ENCODE data around the gene ABCG1.

ABCG1 gene

GRCh38 chr21:42258885-42259407 lies 40.0 kb downstream of the ABCG1 start:
- TF ChIP-seq, protein P1, sequence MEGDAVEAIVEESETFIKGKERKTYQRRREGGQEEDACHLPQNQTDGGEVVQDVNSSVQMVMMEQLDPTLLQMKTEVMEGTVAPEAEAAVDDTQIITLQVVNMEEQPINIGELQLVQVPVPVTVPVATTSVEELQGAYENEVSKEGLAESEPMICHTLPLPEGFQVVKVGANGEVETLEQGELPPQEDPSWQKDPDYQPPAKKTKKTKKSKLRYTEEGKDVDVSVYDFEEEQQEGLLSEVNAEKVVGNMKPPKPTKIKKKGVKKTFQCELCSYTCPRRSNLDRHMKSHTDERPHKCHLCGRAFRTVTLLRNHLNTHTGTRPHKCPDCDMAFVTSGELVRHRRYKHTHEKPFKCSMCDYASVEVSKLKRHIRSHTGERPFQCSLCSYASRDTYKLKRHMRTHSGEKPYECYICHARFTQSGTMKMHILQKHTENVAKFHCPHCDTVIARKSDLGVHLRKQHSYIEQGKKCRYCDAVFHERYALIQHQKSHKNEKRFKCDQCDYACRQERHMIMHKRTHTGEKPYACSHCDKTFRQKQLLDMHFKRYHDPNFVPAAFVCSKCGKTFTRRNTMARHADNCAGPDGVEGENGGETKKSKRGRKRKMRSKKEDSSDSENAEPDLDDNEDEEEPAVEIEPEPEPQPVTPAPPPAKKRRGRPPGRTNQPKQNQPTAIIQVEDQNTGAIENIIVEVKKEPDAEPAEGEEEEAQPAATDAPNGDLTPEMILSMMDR (IDR thresholded peaks at IDR 0.05; ENCODE audit: extremely low read depth, missing control alignments) = no peak
- DNase-seq (ENCODE audit: low spot score) = no peak

DNA sequence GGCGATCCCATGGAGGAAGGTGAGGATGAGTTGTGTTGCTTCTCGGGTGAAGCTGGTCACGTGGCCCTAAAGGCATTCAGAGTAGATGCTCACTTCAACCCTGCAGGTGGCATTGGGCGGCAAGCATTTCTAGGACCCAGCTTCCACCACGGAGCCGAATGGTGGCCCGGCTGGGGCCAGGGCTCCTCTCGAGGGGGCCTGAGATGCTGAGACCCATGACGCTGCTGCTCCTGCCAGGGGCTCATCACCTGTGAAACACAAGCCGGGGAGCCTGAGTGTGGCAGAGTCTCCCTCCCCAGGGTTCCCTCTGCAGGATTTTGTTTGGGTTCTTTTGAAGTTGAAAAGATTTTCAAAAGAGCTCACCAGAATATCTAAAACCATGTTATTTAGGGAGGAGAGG lies 41.2 kb downstream of the ABCG1 start:
- TF ChIP-seq, protein P1 (IDR thresholded peaks at IDR 0.05; ENCODE audit: extremely low read depth, missing control alignments) = no peak
- no peak for DNase-seq (ENCODE audit: low spot score)

DNA sequence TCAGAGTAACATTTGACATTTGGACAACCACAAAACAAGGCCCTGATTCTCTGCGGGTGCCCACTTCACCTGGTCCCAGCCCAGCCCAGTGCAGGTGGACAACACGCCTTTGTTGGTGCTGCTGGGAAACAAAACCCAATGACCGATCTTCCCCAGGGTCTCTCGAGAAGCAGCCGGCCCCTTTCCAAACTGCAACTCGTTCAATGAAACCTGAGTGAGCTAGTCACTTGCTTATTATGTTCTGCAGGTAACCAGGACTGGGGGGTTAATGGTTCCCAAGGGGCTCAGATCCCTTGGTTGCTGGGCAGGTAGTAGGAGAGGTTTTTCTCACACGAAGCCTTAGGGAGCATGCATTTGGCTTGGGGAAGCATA lies 42.9 kb downstream of the ABCG1 start:
- DNase-seq (ENCODE audit: low spot score) = no peak
- TF ChIP-seq, protein P1 (IDR thresholded peaks at IDR 0.05; ENCODE audit: extremely low read depth, missing control alignments) = no peak

GRCh38 chr21:42262831-42263231 lies 43.9 kb downstream of the ABCG1 start:
- TF ChIP-seq, protein P1 (IDR thresholded peaks at IDR 0.05; ENCODE audit: extremely low read depth, missing control alignments) = no peak
- no peak for DNase-seq (ENCODE audit: low spot score)

- no peak for DNase-seq (ENCODE audit: low spot score)
- TF ChIP-seq, protein P1 (IDR thresholded peaks at IDR 0.05; ENCODE audit: extremely low read depth, missing control alignments) = no peak
Measured at GRCh38 chr21:42263591-42264131, 44.7 kb downstream of the ABCG1 start.

GRCh38 chr21:42264245-42265195 lies 45.6 kb downstream of the ABCG1 start:
- no peak for DNase-seq (ENCODE audit: low spot score)
- TF ChIP-seq, protein P1 (IDR thresholded peaks at IDR 0.05; ENCODE audit: extremely low read depth, missing control alignments) = no peak

DNA sequence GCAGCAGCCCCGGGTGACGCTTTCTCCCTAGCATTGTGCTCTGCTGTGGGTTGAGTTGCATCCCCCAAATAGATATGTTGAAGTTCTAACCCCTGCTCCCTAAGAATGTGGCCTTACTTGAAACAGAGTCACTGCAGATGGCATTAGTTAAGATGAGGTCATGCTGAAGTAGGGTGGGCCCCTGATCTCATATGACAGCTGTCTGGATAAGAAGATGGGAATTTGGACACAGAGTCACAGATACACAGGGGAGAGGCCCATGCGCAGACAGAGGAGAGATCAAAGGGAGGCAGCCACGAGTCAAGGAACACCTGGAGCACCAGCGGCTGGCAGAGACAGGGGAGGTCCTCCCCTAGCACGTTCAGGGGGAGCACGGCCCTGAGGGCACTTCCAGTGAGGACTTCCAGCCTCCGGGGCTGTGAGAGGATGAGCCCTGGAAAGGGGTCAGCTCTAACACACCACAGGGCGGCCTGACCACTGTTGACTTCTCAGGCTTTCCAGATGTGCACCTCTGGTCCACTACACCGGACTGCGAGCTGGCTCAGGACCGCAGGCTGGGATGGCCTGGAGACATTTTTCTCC lies 46.4 kb downstream of the ABCG1 start:
- no peak for DNase-seq (ENCODE audit: low spot score)
- TF ChIP-seq, protein P1 (IDR thresholded peaks at IDR 0.05; ENCODE audit: extremely low read depth, missing control alignments) = no peak
